HCT116 (cell line): ENCODE data around the gene DTWD1. TPM values are rescaled to one million over a fixed set of nuclear protein-coding genes. Genes with fewer than 3 reads are reported as not detected.

ENCODE experiments used
- ATAC-seq: fragments of 200-7000 bp; cut with Tn5 transposase; 2 replicates; pipeline ENCODE4 v1.9.1; 2020; ENCODE audit warnings: mild to moderate bottlenecking, moderate library complexity
- BruUV-seq: library from RNA; stranded (reverse); fragments of 400-500 nt; replicated peaks from 2 replicates; lab custom pipeline; 2021; lab: Mats Ljungman, UMichigan
- CTCF ChIA-PET: fragments of 300-600 bp; sonication (Branson Sonifier 250); formaldehyde crosslinking; loops from one replicate; lab custom pipeline; 2021; ENCODE audit warnings: antibody characterized with exemption; lab: Charles Lee
- POLR2A ChIA-PET: fragments of 300-600, 350-600 bp; sonication (Branson Sonifier 250); formaldehyde crosslinking; loops from one replicate; lab custom pipeline; 2021; ENCODE audit warnings: antibody characterized with exemption; lab: Charles Lee
- RAD21 ChIA-PET, 2 experiments: fragments of 300-600 bp; sonication (Branson Sonifier 250); formaldehyde crosslinking; loops; one replicate each; lab custom pipeline; 2023; ENCODE audit warnings: low total read pairs in 2 of 2; ENCODE audit not compliant: uncharacterized antibody in 2 of 2, unreplicated experiment in 2 of 2, low non-redundant PET in 1 of 2; lab: Charles Lee
- DNase-seq: peaks from one replicate; pipeline ENCODE4 v3.0.0-alpha.2; 2010; ENCODE audit warnings: low read depth, low spot score
- H2AFZ ChIP-seq: fragments of 200-600 bp; shearing (Covaris generic), sonication (generic); 2 replicates; pipeline ENCODE4 v1.6.1; 2017; ENCODE audit warnings: low read depth, mixed run types, mixed read lengths, antibody characterized with exemption, low read length; ENCODE audit not compliant: poor library complexity, severe bottlenecking
- H3K27ac ChIP-seq: 2 replicates; pipeline ENCODE4 v1.5.1; 2012; ENCODE audit warnings: low read depth, low read length
- H3K27me3 ChIP-seq: fragments of 200-600 bp; sonication (generic); 2 replicates; pipeline ENCODE4 v1.6.1; 2016; ENCODE audit warnings: mixed run types, low read length, mixed read lengths; ENCODE audit not compliant: insufficient read depth
- H3K36me3 ChIP-seq, 2 experiments: fragments of 200-500 bp in 1 of 2; fragments of 200-600 bp in 1 of 2; sonication (Bioruptor generic) in 1 of 2; sonication (generic) in 1 of 2; 2 replicates each; pipeline versions ENCODE4 v1.5.1 to v1.6.1; 2014 to 2016; ENCODE audit warnings: low read length in 2 of 2, inconsistent platforms in 1 of 2, mixed read lengths in 1 of 2, mixed run types in 1 of 2; ENCODE audit not compliant: insufficient read depth in 2 of 2, control insufficient read depth in 1 of 2
- H3K4me1 ChIP-seq, 2 experiments: fragments of 200-600 bp in 1 of 2; sonication (generic) in 1 of 2; 2 replicates each; pipeline versions ENCODE4 v1.5.1 to v1.6.1; 2012 to 2017; ENCODE audit warnings: low read length in 2 of 2, inconsistent platforms in 1 of 2, mild to moderate bottlenecking in 1 of 2, mixed read lengths in 1 of 2, mixed run types in 1 of 2, moderate library complexity in 1 of 2; ENCODE audit not compliant: insufficient read depth in 2 of 2, control insufficient read depth in 1 of 2
- H3K4me2 ChIP-seq: fragments of 200-600 bp; sonication (generic); 2 replicates; pipeline ENCODE4 v1.6.1; 2017; ENCODE audit warnings: mixed run types, low read length, mixed read lengths
- H3K4me3 ChIP-seq, 2 experiments: fragments of 200-600 bp in 1 of 2; sonication (generic) in 1 of 2; replicated peaks in 1 of 2; 2 replicates each; pipeline ENCODE4 v1.5.1; 2011 to 2016; ENCODE audit warnings: low read length in 2 of 2, control low read depth in 1 of 2, low read depth in 1 of 2, mild to moderate bottlenecking in 1 of 2, mixed read lengths in 1 of 2, mixed run types in 1 of 2
- H3K79me2 ChIP-seq: fragments of 200-600 bp; sonication (generic); 2 replicates; pipeline ENCODE4 v1.6.1; 2017; ENCODE audit warnings: mild to moderate bottlenecking, mixed run types, low read length, moderate library complexity, mixed read lengths; ENCODE audit not compliant: insufficient read depth
- H3K9ac ChIP-seq: fragments of 200-600 bp; sonication (generic); 2 replicates; pipeline ENCODE4 v1.6.1; 2016; ENCODE audit warnings: low read length, mixed read lengths
- H3K9me2 ChIP-seq: fragments of 200-600 bp; sonication (generic), shearing (Covaris generic); 2 replicates; pipeline ENCODE4 v1.6.1; 2017; ENCODE audit warnings: mixed run types, mild to moderate bottlenecking, moderate library complexity; ENCODE audit not compliant: insufficient read depth
- H3K9me3 ChIP-seq, 2 experiments: fragments of 200-500 bp in 1 of 2; fragments of 200-600 bp in 1 of 2; sonication (Bioruptor generic) in 1 of 2; sonication (generic) in 1 of 2; 2 replicates each; pipeline ENCODE4 v1.6.1; 2014 to 2017; ENCODE audit warnings: low read length in 2 of 2, mixed read lengths in 2 of 2, inconsistent platforms in 1 of 2, low read depth in 1 of 2, mild to moderate bottlenecking in 1 of 2, mixed run types in 1 of 2, moderate library complexity in 1 of 2; ENCODE audit not compliant: control insufficient read depth in 1 of 2, insufficient read depth in 1 of 2
- H4K20me1 ChIP-seq: fragments of 200-600 bp; sonication (generic), shearing (Covaris generic); 2 replicates; pipeline ENCODE4 v1.6.1; 2017; ENCODE audit warnings: mixed run types, mild to moderate bottlenecking, moderate library complexity; ENCODE audit not compliant: insufficient read depth
- CEBPB ChIP-seq: IDR thresholded peaks from 2 replicates; pipeline ENCODE4 v1.6.1; 2012; ENCODE audit warnings: low read depth
- CTCF ChIP-seq, 3 experiments: fragments of 200-600 bp in 1 of 3; sonication (generic) in 1 of 3; IDR thresholded peaks in 2 of 3; conservative IDR thresholded peaks in 1 of 3; 2 replicates each; pipeline ENCODE4 v1.5.1; 2012 to 2017; ENCODE audit warnings: low read depth in 2 of 3, low read length in 2 of 3, antibody characterized with exemption in 1 of 3, borderline replicate concordance in 1 of 3, control low read depth in 1 of 3, mild to moderate bottlenecking in 1 of 3, mixed read lengths in 1 of 3, mixed run types in 1 of 3, moderate library complexity in 1 of 3; ENCODE audit not compliant: insufficient read depth in 1 of 3
- EGR1 ChIP-seq: IDR thresholded peaks from 2 replicates; pipeline ENCODE4 v1.6.1; 2012; ENCODE audit warnings: low read depth
- EZH2 ChIP-seq: fragments of 200-600 bp; sonication (generic); IDR thresholded peaks from 2 replicates; pipeline ENCODE4 v1.6.1; 2017; ENCODE audit warnings: antibody characterized with exemption, mixed run types
- SIN3A ChIP-seq: IDR thresholded peaks from 2 replicates; pipeline ENCODE4 v1.6.1; 2012; ENCODE audit warnings: low read depth
- SP1 ChIP-seq: IDR thresholded peaks from 2 replicates; pipeline ENCODE4 v1.6.1; 2012; ENCODE audit warnings: low read depth
- YY1 ChIP-seq: IDR thresholded peaks from 2 replicates; pipeline ENCODE4 v1.6.1; 2011; ENCODE audit warnings: low read length, low read depth, moderate library complexity, mild to moderate bottlenecking; ENCODE audit not compliant: insufficient replicate concordance; ENCODE audit errors: extremely low read depth
- ZFX ChIP-seq: fragments of 450-650 bp; IDR thresholded peaks from 2 replicates; pipeline ENCODE4 v1.6.1; 2017
- intact Hi-C: fragments of 100-400 bp; cut with micrococcal nuclease; formaldehyde crosslinking; loops from 2 replicates; pipeline ENCODE4 v1.10.0; 2022
- total RNA-seq: library from RNA; stranded (reverse); gene quantifications from one replicate; pipeline ENCODE4 v1.2.1, GENCODE V29; 2021; ENCODE audit not compliant: unreplicated experiment

DTWD1 gene
- total RNA-seq, 1 experiment from 2014 or later: 34.5 TPM

GRCh38 chr15:49621401-49621811 lies 558 bp downstream of the DTWD1 start:
- ChIA-PET RAD21 (interaction anchor here in 1 of 2 experiments (0.7 kb wide), 1 partner anchor 268 kb away, joined by 4 read pairs; no protein-coding TSS in a partner anchor), CTCF (no interaction called here), POLR2A (interaction anchor here (0.6 to 1.0 kb wide), 3 partner anchors 11 to 1011 kb away, joined by 3 to 7 read pairs (median 4); no protein-coding TSS in a partner anchor)
- Histone ChIP-seq H3K9me3 (peaks cover 8 to 9% of the 10 kb centered on the region in 2 experiments; a peak in 2 of 4 replicates), H3K9me2 (no peaks in the 10 kb centered on the region), H3K9ac (peak overlapping the region; percentile 87), H4K20me1 (no peaks in the 10 kb centered on the region), H3K79me2 (peaks cover 56% of the 10 kb centered on the region), H3K4me3 (peak overlapping the region; percentile 63 to 88), H3K27ac (peak overlapping the region; percentile 68; the same call in 1 of the 2 replicates), H2AFZ (no peak overlapping the region), H3K27me3 (no peaks in the 10 kb centered on the region)
- BruUV-seq: no TSS peak
- no peak for DNase-seq
- intact Hi-C loops: loop anchor here (5.0 to 10.0 kb wide), 2 partner anchors 387 to 759 kb away; no protein-coding TSS in a partner anchor
- no peak for ATAC-seq
- no peak for TF ChIP-seq CEBPB
- TF ChIP-seq YY1: no peak
- no peak for TF ChIP-seq EGR1
- no peak for TF ChIP-seq SIN3A
- TF ChIP-seq EZH2: no peak
- TF ChIP-seq CTCF (IDR thresholded peaks at IDR 0.05 in 2 of 3, conservative IDR thresholded peaks at IDR 0.05 in 1 of 3; ENCODE audit: borderline replicate concordance in 1 of 3, insufficient read depth in 1 of 3, low read depth in 2 of 3, low read length in 2 of 3): no peak
- no peak for TF ChIP-seq SP1
- no peak for TF ChIP-seq ZFX
- TF ChIP-seq, all 23 proteins: peak for 0
- H3K36me3 ChIP-seq: peaks cover 0 to 28% of the 10 kb centered on the region in 2 experiments; a peak in 2 of 4 replicates
- H3K4me1 ChIP-seq: peaks cover 10 to 21% of the 10 kb centered on the region in 2 experiments
- H3K4me2 ChIP-seq: peak overlapping the region; percentile 78
